GM19468 (cell line): Measurements from ENCODE around the gene TNFSF13B.

ENCODE experiments used
- ATAC-seq: cut with Tn5 transposase; IDR thresholded peaks from one replicate; pipeline ENCODE4 v1.9.1; 2021; ENCODE audit warnings: mild to moderate bottlenecking, moderate library complexity, moderate number of reproducible peaks; ENCODE audit not compliant: unreplicated experiment; ENCODE audit errors: extremely low read depth

The TNFSF13B gene

DNA sequence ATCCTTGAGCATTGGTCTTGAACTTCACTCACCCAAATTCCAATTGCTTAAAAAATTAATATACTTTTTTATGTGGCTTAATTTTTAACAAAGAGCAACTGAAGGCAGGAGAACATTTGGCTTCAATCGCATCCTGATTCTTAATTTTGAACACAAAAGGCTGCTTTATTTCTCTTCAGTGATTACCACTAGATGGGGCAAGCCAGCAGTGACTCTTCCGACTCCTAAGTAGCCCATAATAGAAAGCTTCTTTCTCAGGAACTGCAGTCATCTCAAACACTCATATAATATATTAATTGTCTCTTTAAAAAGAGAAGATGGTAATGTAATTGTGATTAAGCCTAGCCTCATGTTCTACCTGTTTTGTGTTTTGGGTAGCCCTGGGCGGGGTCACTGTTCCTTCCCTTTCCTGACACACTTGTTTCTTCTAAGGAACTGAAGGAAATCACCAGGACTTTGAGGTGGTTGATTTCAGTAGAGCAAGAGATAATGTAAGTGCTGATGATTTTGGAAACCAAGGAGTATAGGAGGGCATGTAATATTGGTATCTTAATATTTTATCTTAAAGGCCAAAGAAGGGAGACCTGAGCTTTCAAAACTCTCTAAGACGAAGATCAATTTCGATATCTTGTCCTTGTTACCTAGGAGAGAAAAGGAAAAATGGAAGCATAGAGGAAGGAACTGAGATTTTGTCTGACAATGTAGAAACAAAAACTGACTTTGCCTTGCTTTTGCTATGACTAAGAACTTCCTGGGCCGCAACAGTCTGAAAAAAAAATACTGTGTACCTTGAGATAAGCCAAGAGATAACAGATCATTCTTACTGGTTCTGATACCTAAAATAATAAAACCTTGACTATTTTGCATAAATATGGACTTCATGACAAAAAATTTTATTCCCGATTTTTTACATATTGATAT is 73.1 kb downstream of the TNFSF13B start:
- ATAC-seq, result no peak

DNA sequence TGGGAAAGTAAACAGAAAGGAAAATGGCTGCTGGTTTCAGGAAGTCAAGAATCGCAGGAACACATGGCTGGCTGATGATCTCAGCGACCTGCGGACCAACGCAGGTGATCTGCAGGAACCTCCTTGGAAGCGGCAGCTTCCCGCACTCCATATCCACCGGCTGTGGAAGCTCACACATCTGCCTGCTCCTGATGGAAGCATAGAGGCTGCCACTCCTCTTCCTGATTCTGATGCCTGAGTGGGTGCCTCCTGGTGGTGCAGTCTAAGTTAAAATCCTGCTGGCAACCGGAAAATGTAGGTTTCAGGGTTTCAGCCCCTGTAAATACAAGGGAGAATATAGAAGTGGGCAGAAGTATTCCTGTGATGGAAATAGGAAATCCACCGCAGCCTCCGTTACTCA is 75.5 kb downstream of the TNFSF13B start:
- no peak for ATAC-seq

DNA sequence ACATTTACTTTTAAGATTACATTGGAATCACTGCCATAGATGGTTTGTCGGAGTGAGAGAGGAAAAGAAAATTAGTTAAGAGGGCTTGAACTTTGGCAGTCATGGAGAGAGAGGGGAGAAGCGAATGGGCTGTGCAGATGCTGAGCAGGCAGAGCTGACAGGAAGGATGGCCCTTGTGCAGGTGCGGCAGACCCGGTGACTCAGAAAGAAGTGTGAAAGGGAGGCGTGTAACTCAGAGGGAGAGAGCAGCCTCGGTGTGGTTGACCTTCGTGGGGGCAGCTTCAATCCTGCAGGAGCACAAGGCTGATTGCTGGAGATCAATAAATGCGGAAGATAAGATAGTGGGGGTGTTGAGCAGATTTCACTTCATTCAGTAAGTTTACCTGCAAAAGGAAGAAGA is 76.9 kb downstream of the TNFSF13B start:
- no peak for ATAC-seq

DNA sequence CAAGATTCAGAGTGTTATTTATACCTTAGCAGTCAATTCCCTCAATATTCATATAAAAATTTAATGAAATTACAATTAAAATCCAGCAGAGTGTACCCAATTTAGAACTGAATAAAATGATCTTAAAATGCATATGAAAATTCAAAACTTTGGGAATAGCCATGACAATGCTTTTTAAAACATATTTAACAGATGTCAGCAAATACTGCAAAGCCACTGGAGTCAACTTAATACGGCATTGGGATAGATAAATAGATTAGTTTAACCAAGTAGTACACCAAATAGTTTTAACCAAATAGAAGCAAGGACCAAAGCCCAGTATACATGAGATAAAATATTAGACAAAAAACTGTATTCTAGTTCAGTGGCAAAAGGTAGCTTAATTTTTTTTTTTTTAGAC is 79.8 kb downstream of the TNFSF13B start:
- ATAC-seq, result no peak

DNA sequence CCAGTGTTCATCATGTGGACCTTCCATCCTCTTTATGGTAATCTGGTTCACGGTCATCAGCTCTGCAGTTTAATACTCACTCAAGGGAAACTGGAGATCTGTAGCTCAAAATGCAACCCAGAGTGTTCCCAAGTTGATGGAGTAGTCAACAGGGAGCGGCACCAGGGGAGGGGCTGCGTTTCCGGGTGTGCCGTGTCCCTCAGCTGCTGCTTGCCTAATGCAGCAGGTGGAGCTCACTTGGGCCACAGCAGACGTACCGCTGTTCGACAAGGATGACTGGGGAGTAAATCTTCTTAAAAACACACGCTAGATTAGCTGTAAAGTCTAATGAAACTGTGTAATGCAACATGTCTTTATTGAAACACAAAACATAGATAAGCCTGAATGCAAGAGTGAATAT is 81.1 kb downstream of the TNFSF13B start:
- ATAC-seq, result no peak

DNA sequence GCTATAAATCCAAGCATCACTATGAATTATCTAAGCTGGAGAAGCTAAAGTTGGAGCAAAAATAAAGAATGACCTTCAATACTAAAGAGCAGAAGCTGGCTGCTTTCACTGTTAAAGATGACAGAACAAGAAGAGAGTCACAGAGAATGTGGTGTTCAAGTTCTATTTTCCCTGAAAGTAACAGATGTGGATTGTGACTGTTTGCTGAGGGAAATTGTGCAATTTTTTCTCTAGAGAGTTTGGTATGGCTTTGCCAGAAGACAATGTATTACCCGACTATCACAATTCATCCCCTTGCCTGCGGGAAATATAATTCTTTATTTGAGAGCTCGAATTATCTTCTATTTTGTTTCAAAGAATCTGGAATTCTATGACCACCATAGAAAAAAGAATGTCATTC is 83.1 kb downstream of the TNFSF13B start:
- no peak for ATAC-seq

DNA sequence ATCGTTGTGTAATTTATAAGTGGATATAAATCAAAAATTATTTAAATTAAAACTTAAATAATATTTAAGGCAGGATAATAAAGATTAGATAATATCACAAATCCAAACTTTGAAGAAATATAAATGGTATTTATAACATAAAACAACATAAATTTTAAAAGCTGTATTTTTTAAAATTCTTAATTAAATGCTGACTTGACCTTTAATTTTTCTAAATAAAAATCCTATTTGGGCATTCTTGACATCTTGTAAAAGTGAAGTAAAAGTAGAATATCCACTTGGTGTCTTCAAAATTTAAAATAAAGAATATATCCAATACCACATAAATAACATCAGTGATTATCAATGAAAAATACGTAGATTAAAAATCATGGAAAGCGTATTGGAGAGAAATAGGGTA is 87.7 kb downstream of the TNFSF13B start:
- no peak for ATAC-seq
